K562 (cell line): ENCODE data around the gene SLC5A3. TPM values are rescaled to one million over a fixed set of nuclear protein-coding genes. Genes with fewer than 3 reads are reported as not detected.

Experiments used
- ATAC-seq: fragments of 200-7000 bp; cut with Tn5 transposase; 3 replicates; pipeline ENCODE4 v1.9.1; 2020; ENCODE audit warnings: moderate library complexity
- BruUV-seq: library from RNA; stranded (reverse); fragments of 400-500 nt; replicated peaks from 2 replicates; lab custom pipeline; 2021; lab: Mats Ljungman, UMichigan
- CTCF ChIA-PET: fragments of 300-600 bp; formaldehyde crosslinking; extraction: SDS; loops from one replicate; lab custom pipeline; 2021; ENCODE audit warnings: low intra/inter-chr PET ratio; lab: Yijun Ruan, JAX
- POLR2A ChIA-PET: fragments of 300-600, 350-650 bp; sonication (Branson Sonifier 250); formaldehyde crosslinking; extraction: SDS; loops from one replicate; lab custom pipeline; 2021; ENCODE audit warnings: antibody characterized with exemption, inconsistent platforms; lab: Yijun Ruan, JAX
- DNase-seq, 4 experiments: peaks; one replicate each; pipeline versions ENCODE4 v3.0.0 to v3.0.0-alpha.2; 2011 to 2018; ENCODE audit warnings: low spot score in 3 of 4, mixed read lengths in 3 of 4; ENCODE audit errors: extremely low read depth in 1 of 4
- FAIRE-seq: peaks from 2 replicates; lab custom pipeline; 2011; peaks lifted over from hg19 to GRCh38; lab: Jason Lieb, UNC
- H2AFZ ChIP-seq: 2 replicates; pipeline ENCODE4 v1.6.0; 2011; ENCODE audit warnings: low read depth, low read length, control low read depth, inconsistent platforms
- H3K27ac ChIP-seq: fragments of 200-600 bp; 3 replicates; pipeline ENCODE4 v1.8.0; 2011; ENCODE audit warnings: low read depth, mild to moderate bottlenecking, control low read depth, inconsistent platforms, low read length, moderate library complexity, mixed read lengths; ENCODE audit errors: extremely low read depth
- H3K27me3 ChIP-seq, 2 experiments: fragments of 300-600 bp in 1 of 2; 2 replicates in 1 of 2; 3 replicates in 1 of 2; pipeline versions ENCODE4 v1.6.0 to v1.8.0; 2011; ENCODE audit warnings: inconsistent platforms in 2 of 2, low read length in 2 of 2, mild to moderate bottlenecking in 1 of 2, mixed read lengths in 1 of 2, moderate library complexity in 1 of 2; ENCODE audit not compliant: control insufficient read depth in 2 of 2, insufficient read depth in 2 of 2
- H3K36me3 ChIP-seq: fragments of 300-600 bp; 3 replicates; pipeline ENCODE4 v1.8.0; 2011; ENCODE audit warnings: mild to moderate bottlenecking, low read length, inconsistent platforms; ENCODE audit not compliant: control insufficient read depth, insufficient read depth
- H3K4me1 ChIP-seq, 2 experiments: fragments of 200-600 bp in 1 of 2; replicated peaks in 1 of 2; 2 replicates in 1 of 2; 3 replicates in 1 of 2; pipeline versions ENCODE4 v1.5.1 to v1.8.0; 2011; ENCODE audit warnings: inconsistent platforms in 2 of 2, low read length in 2 of 2, mild to moderate bottlenecking in 1 of 2, mixed read lengths in 1 of 2, moderate library complexity in 1 of 2; ENCODE audit not compliant: control insufficient read depth in 2 of 2, insufficient read depth in 2 of 2
- H3K4me2 ChIP-seq: 2 replicates; pipeline ENCODE4 v1.6.1; 2011; ENCODE audit warnings: low read length, control low read depth, inconsistent platforms, mixed read lengths; ENCODE audit not compliant: insufficient read depth
- H3K4me3 ChIP-seq: fragments of 200-600 bp; sonication (generic), shearing (Covaris generic); 2 replicates; pipeline ENCODE4 v1.5.1; 2016; ENCODE audit warnings: control low read depth, inconsistent platforms
- H3K79me2 ChIP-seq: fragments of 200-600 bp; 3 replicates; pipeline ENCODE4 v1.8.0; 2011; ENCODE audit warnings: low read length, inconsistent platforms; ENCODE audit not compliant: control insufficient read depth, insufficient read depth
- H3K9ac ChIP-seq, 2 experiments: 2 replicates each; pipeline versions ENCODE4 v1.6.0 to v1.6.1; 2011; ENCODE audit warnings: low read depth in 2 of 2, low read length in 2 of 2, control low read depth in 1 of 2, inconsistent platforms in 1 of 2, mild to moderate bottlenecking in 1 of 2, mixed read lengths in 1 of 2; ENCODE audit not compliant: insufficient read depth in 1 of 2
- H3K9me1 ChIP-seq: one replicate; pipeline ENCODE4 v1.6.0; 2011; ENCODE audit warnings: inconsistent platforms, mild to moderate bottlenecking, low read length, moderate library complexity; ENCODE audit not compliant: control insufficient read depth, insufficient read depth
- H3K9me3 ChIP-seq: replicated peaks from 2 replicates; pipeline ENCODE4 v1.5.1; 2011; ENCODE audit warnings: low read depth, low read length, inconsistent platforms; ENCODE audit not compliant: control insufficient read depth, insufficient read depth
- H4K20me1 ChIP-seq: replicated peaks from 2 replicates; pipeline ENCODE4 v1.6.1; 2011; ENCODE audit warnings: low read length, inconsistent platforms, mixed read lengths; ENCODE audit not compliant: control insufficient read depth, insufficient read depth
- CBFA2T3 ChIP-seq: fragments of 450-650 bp; IDR thresholded peaks from 2 replicates; pipeline ENCODE4 v1.6.1; 2017
- DACH1 ChIP-seq: fragments of 450-650 bp; IDR thresholded peaks from 2 replicates; pipeline ENCODE4 v1.6.1; 2018; ENCODE audit not compliant: partially characterized antibody
- DPF2 ChIP-seq: fragments of 450-650 bp; IDR thresholded peaks from 2 replicates; pipeline ENCODE4 v1.6.1; 2016
- TAF7 ChIP-seq: fragments of 450-650 bp; IDR thresholded peaks from 2 replicates; pipeline ENCODE4 v1.6.1; 2016; ENCODE audit warnings: missing genetic modification characterization, missing compliant biosample characterization
- WGBS: fragments of 100-300 bp; shearing (Covaris generic); methylation state at CpG from one replicate; pipeline ENCODE4 v1.1.6; 2016; ENCODE audit warnings: low coverage, mixed read lengths; ENCODE audit not compliant: insufficient coverage; ENCODE audit errors: missing lambda C conversion rate; 5-methylcytosine and 5-hydroxymethylcytosine counted together
- in situ Hi-C: fragments of 300-500 bp; cut with MboI; formaldehyde crosslinking; loops from 4 replicates; pipeline ENCODE4 v1.15.0; 2018; ENCODE audit warnings: inconsistent platforms, mixed read lengths
- intact Hi-C: fragments of 100-400 bp; cut with micrococcal nuclease; formaldehyde crosslinking; loops from 2 replicates; pipeline ENCODE4 v1.14.2; 2022
- polyA plus RNA-seq, 8 experiments: library from polyadenylated mRNA; depleted of rRNA in 4 of 8; stranded (reverse) in 5 of 8; unstranded in 3 of 8; fragments of >200 nt; fragmentation: Nextera tagmentation in 2 of 8; fragmentation: Illumina TruSeq in 1 of 8; extraction: Ambion mirVana in 2 of 8; extraction: Trizol in 1 of 8; gene quantifications; 2 replicates each; pipeline versions ENCODE4 v1.2.1 to v1.2.3, GENCODE V29; 2011 to 2014; ENCODE audit warnings: inconsistent platforms in 1 of 8, missing spikeins in 1 of 8
- total RNA-seq, 7 experiments: library from RNA; depleted of rRNA in 6 of 7; stranded (reverse); fragments of >200 nt in 6 of 7; fragmentation: Illumina TruSeq in 2 of 7; extraction: Trizol in 2 of 7; gene quantifications; 2 replicates each; pipeline versions ENCODE4 v1.2.1 to v1.2.3, GENCODE V29; 2011 to 2021; ENCODE audit warnings: low replicate concordance in 1 of 7
- TF ChIP-seq, protein P1 (sequence below): sonication (generic); IDR thresholded peaks from 2 replicates; pipeline ENCODE4 v1.6.1; 2016

SLC5A3 gene
- total and polyA plus RNA-seq, 9 of the 15 experiments (the other 6 are each of a cell fraction or from before 2014, with no cell fraction given), result 2.9 to 20.6 (median 9.0) TPM

- peaks cover 3 to 48% of the 10 kb centered on the region in 2 experiments; a peak in 4 of 5 replicates for H3K4me1 ChIP-seq
These were observed 4.5 kb downstream of the SLC5A3 start for GRCh38 chr21:34077888-34078287.

More at GRCh38 chr21:34077888-34078287, 4.5 kb downstream of the SLC5A3 start:
- TF ChIP-seq TAF7 (tag), result no peak
- peak; percentile 17; the same call in 1 of the 2 replicates for TF ChIP-seq DPF2
- peak; percentile 19; the same call in 1 of the 2 replicates for TF ChIP-seq CBFA2T3
- peak; percentile 14 for TF ChIP-seq DACH1
- TF ChIP-seq, protein P1, sequence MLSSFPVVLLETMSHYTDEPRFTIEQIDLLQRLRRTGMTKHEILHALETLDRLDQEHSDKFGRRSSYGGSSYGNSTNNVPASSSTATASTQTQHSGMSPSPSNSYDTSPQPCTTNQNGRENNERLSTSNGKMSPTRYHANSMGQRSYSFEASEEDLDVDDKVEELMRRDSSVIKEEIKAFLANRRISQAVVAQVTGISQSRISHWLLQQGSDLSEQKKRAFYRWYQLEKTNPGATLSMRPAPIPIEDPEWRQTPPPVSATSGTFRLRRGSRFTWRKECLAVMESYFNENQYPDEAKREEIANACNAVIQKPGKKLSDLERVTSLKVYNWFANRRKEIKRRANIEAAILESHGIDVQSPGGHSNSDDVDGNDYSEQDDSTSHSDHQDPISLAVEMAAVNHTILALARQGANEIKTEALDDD, result peak; percentile 82; the same call in 1 of the 2 replicates
- intact Hi-C loops (loop anchor here (10.0 kb wide), 1 partner anchor 127 kb away; no protein-coding TSS in a partner anchor), in situ Hi-C loops (no loop called here)
- Histone ChIP-seq H3K9me1 (no peaks in the 10 kb centered on the region), H3K27ac (peak overlapping the region; percentile 8; the same call in 1 of the 3 replicates), H3K4me3 (no peak overlapping the region), H2AFZ (no peak overlapping the region), H3K9me3 (no peaks in the 10 kb centered on the region), H3K27me3 (no peaks in the 10 kb centered on the region), H3K36me3 (peaks cover 63% of the 10 kb centered on the region), H4K20me1 (peaks cover 8% of the 10 kb centered on the region; the same call in 1 of the 2 replicates), H3K4me2 (no peak overlapping the region), H3K9ac (no peak overlapping the region), H3K79me2 (peaks cover 87% of the 10 kb centered on the region)
- DNase-seq, result peak in 1 of 4 experiments; percentile 32
- peak; percentile 11 for FAIRE-seq
- WGBS, result 0% methylated on average over 1 of the region's 1 CpG
- no TSS peak for BruUV-seq
- POLR2A ChIA-PET, result interaction anchor here (0.6 to 5.3 kb wide), 4 partner anchors 8 to 22 kb away, joined by 3 to 33 read pairs (median 5); no protein-coding TSS in a partner anchor
- ATAC-seq, result no peak
- CTCF ChIA-PET, result no interaction called here
